ENCODE results near the gene IGFBP7. TPM values are rescaled to one million over a fixed set of nuclear protein-coding genes. Genes with fewer than 3 reads are reported as not detected.

Gene IGFBP7
- total and polyA plus RNA-seq, 2 experiments from 2014 or later = 68.9 to 87.2 TPM

DNA sequence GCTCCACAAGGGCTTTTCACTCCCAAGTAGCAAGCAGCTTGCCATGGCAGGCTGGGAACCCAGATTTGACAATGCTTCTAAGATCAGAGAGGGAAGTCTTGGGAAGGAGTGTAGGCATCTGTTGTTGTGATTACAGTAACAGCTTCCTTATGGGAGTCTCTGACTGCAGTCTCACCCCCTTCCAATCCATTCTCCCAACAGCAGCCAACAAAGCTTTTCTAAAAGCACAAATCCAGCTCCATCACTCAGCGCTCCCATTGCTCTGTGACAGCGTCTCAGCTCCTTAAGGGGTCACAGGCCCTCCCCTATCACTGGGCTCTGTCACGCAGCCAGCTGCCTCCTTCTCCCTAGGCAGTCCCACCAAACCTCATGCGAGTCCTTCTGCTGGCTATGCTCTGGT is 7.1 kb downstream of the IGFBP7 start:
- no peaks in the 10 kb centered on the region for H3K36me3 ChIP-seq
- no peak overlapping the region for H3K4me3 ChIP-seq
- DNase-seq (ENCODE audit: low read depth in 1 of 2, low spot score in 1 of 2) = peak in 1 of 2 donors; percentile 62
- TF ChIP-seq CTCF (IDR thresholded peaks at IDR 0.05; ENCODE audit: low read depth, low read length) = no peak
- peak overlapping the region; percentile 93 for H3K27ac ChIP-seq
- H3K4me1 ChIP-seq (ENCODE audit: low read depth) = peaks cover 34% of the 10 kb centered on the region
- no peaks in the 10 kb centered on the region for H3K27me3 ChIP-seq
- no peaks in the 10 kb centered on the region for H3K9me3 ChIP-seq (ENCODE audit: low read depth)

- no peaks in the 10 kb centered on the region for H3K36me3 ChIP-seq
- H3K9me3 ChIP-seq (ENCODE audit: low read depth) = no peaks in the 10 kb centered on the region
- peak; percentile 85 to 98 for DNase-seq (ENCODE audit: low read depth in 1 of 2, low spot score in 1 of 2)
- TF ChIP-seq CTCF (IDR thresholded peaks at IDR 0.05; ENCODE audit: low read depth, low read length) = no peak
- H3K4me1 ChIP-seq (ENCODE audit: low read depth) = peaks cover 37% of the 10 kb centered on the region
- H3K27ac ChIP-seq = peak overlapping the region; percentile 93
- no peak overlapping the region for H3K4me3 ChIP-seq
- no peaks in the 10 kb centered on the region for H3K27me3 ChIP-seq
Observed at GRCh38 chr4:57102050-57102624, 8.0 kb downstream of the IGFBP7 start.

GRCh38 chr4:57100979-57101651 is 9.1 kb downstream of the IGFBP7 start:
- no peaks in the 10 kb centered on the region for H3K36me3 ChIP-seq
- no peak for TF ChIP-seq CTCF (IDR thresholded peaks at IDR 0.05; ENCODE audit: low read depth, low read length)
- H3K27ac ChIP-seq = peak overlapping the region; percentile 93
- H3K4me1 ChIP-seq (ENCODE audit: low read depth) = peaks cover 37% of the 10 kb centered on the region
- DNase-seq (ENCODE audit: low read depth in 1 of 2, low spot score in 1 of 2) = peak in 1 of 2 donors; percentile 49
- H3K4me3 ChIP-seq = no peak overlapping the region
- H3K9me3 ChIP-seq (ENCODE audit: low read depth) = no peaks in the 10 kb centered on the region
- no peaks in the 10 kb centered on the region for H3K27me3 ChIP-seq

DNA sequence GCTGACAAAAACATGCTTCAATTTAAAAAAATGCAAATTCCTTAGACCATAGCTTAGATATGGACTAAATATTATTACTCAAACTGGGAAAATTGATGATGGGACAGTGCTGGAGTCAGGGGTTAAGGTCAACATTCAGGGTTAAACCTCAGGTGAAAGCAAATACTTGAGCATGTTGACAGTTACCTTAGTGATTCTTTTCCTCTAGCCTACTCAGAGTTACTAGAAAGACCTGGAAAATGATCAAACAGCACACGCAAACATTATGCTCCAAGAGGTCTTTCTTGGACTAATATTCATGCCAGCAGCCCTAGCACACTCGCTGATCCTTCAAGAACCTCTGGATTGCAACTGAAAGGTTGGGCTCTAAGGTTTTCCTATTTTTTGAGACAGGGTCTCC is 10.8 kb downstream of the IGFBP7 start:
- no peaks in the 10 kb centered on the region for H3K27me3 ChIP-seq
- H3K9me3 ChIP-seq (ENCODE audit: low read depth) = no peaks in the 10 kb centered on the region
- H3K4me1 ChIP-seq (ENCODE audit: low read depth) = peaks cover 42% of the 10 kb centered on the region
- peak overlapping the region; percentile 88 for H3K27ac ChIP-seq
- no peak overlapping the region for H3K4me3 ChIP-seq
- no peak for TF ChIP-seq CTCF (IDR thresholded peaks at IDR 0.05; ENCODE audit: low read depth, low read length)
- no peak for DNase-seq (ENCODE audit: low read depth in 1 of 2, low spot score in 1 of 2)
- no peaks in the 10 kb centered on the region for H3K36me3 ChIP-seq

- Histone ChIP-seq H3K36me3 (no peaks in the 10 kb centered on the region), H3K27me3 (no peaks in the 10 kb centered on the region), H3K9me3 (ENCODE audit: low read depth) (no peaks in the 10 kb centered on the region), H3K27ac (peak overlapping the region; percentile 88), H3K4me1 (ENCODE audit: low read depth) (peaks cover 42% of the 10 kb centered on the region), H3K4me3 (no peak overlapping the region)
- TF ChIP-seq CTCF (IDR thresholded peaks at IDR 0.05; ENCODE audit: low read depth, low read length) = no peak
- DNase-seq (ENCODE audit: low read depth in 1 of 2, low spot score in 1 of 2) = peak in 1 of 2 donors; percentile 91
Observed at GRCh38 chr4:57098941-57099340, 11.2 kb downstream of the IGFBP7 start.
